K562 (cell line): Measurements from ENCODE around the gene TNP1.

ENCODE experiments used
- ETV6 ChIP-seq, 3 experiments: fragments of 150-350 bp in 1 of 3; sonication (generic) in 1 of 3; formaldehyde crosslinking in 1 of 3; IDR thresholded peaks; 2 replicates each; pipeline versions ENCODE4 v1.6.1 to v1.8.0; 2014 to 2022; ENCODE audit warnings: borderline replicate concordance in 2 of 3, low read depth in 2 of 3, antibody characterized with exemption in 1 of 3, low read length in 1 of 3, mild to moderate bottlenecking in 1 of 3, missing genetic modification reagents in 1 of 3
- IRF2 ChIP-seq: sonication (generic); formaldehyde crosslinking; IDR thresholded peaks from 2 replicates; pipeline ENCODE4 v1.8.1; 2022; ENCODE audit warnings: mild to moderate bottlenecking, missing genetic modification reagents
- TAF1 ChIP-seq: IDR thresholded peaks from 2 replicates; pipeline ENCODE4 v1.6.1; 2011; ENCODE audit warnings: mild to moderate bottlenecking, low read length, moderate library complexity; ENCODE audit not compliant: insufficient read depth, control insufficient read depth, severe bottlenecking; ENCODE audit errors: extremely low read depth
- TEAD2 ChIP-seq: fragments of 450-650 bp; IDR thresholded peaks from 2 replicates; pipeline ENCODE4 v1.6.1; 2016; ENCODE audit warnings: missing genetic modification characterization, control low read depth, missing compliant biosample characterization
- TF ChIP-seq, protein P1 (sequence below), 2 experiments: fragments of 450-650 bp; IDR thresholded peaks; 2 replicates each; pipeline ENCODE4 v1.6.1; 2016
- TF ChIP-seq, protein P2 (sequence below): sonication (generic); formaldehyde crosslinking; IDR thresholded peaks from 2 replicates; pipeline ENCODE4 v1.8.0; 2023; ENCODE audit warnings: mild to moderate bottlenecking, missing genetic modification reagents
- TF ChIP-seq, protein P3 (sequence below): sonication (generic); formaldehyde crosslinking; IDR thresholded peaks from 2 replicates; pipeline ENCODE4 v1.8.1; 2023; ENCODE audit warnings: mild to moderate bottlenecking, missing genetic modification reagents

DNA sequence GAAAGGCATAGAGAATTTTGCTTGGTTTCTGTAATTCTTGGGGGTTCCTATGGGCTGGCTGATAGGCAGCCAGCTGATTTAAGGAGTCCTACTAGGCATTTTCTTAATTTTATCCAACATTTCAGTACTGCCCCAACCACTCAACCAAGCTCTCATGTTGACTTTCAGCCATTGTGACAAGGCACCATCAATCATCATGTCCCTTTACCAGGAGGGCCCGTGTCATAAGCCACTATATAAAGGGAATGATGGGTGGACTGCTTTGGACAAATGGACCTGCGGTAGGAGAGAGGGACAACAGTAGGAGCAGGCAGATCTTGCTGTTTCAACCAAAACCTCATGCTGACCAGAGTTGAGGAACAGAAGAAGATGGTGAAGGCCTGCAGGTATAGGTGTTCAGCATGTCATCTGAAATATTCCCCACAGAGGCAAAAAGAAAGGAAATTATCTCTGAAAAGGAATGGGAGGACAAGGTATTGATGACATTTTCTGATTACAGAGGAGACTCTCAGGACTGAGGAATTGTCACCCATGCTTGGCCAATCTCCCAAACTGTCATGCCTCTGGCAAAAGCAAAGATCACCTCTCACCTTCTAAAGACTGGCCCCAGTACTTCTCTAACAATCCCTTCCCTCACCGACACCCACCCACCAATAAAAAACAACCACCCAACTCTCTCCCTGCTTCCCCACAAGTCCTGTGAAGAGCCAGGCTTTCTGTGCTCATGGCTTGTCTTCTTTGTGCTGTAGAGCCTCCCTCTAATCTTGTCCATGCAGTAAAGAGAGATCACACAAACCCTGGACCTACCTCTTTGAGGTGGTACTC lies 10.9 kb upstream of the TNP1 start:
- TF ChIP-seq ETV6 (IDR thresholded peaks at IDR 0.05; ENCODE audit: borderline replicate concordance in 1 of 2, low read depth in 2 of 2, low read length in 1 of 2) (no peak), ETV6 (CRISPR knock-in tag; IDR thresholded peaks at IDR 0.05; ENCODE audit: borderline replicate concordance) (no peak), TEAD2 (tag) (no peak), TAF1 (no peak), IRF2 (CRISPR knock-in tag) (no peak)
- TF ChIP-seq, protein P1, sequence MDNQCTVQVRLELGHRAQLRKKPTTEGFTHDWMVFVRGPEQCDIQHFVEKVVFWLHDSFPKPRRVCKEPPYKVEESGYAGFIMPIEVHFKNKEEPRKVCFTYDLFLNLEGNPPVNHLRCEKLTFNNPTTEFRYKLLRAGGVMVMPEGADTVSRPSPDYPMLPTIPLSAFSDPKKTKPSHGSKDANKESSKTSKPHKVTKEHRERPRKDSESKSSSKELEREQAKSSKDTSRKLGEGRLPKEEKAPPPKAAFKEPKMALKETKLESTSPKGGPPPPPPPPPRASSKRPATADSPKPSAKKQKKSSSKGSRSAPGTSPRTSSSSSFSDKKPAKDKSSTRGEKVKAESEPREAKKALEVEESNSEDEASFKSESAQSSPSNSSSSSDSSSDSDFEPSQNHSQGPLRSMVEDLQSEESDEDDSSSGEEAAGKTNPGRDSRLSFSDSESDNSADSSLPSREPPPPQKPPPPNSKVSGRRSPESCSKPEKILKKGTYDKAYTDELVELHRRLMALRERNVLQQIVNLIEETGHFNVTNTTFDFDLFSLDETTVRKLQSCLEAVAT (IDR thresholded peaks at IDR 0.05), result no peak
- TF ChIP-seq, protein P2, sequence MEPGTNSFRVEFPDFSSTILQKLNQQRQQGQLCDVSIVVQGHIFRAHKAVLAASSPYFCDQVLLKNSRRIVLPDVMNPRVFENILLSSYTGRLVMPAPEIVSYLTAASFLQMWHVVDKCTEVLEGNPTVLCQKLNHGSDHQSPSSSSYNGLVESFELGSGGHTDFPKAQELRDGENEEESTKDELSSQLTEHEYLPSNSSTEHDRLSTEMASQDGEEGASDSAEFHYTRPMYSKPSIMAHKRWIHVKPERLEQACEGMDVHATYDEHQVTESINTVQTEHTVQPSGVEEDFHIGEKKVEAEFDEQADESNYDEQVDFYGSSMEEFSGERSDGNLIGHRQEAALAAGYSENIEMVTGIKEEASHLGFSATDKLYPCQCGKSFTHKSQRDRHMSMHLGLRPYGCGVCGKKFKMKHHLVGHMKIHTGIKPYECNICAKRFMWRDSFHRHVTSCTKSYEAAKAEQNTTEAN, result no peak
- TF ChIP-seq, protein P3, sequence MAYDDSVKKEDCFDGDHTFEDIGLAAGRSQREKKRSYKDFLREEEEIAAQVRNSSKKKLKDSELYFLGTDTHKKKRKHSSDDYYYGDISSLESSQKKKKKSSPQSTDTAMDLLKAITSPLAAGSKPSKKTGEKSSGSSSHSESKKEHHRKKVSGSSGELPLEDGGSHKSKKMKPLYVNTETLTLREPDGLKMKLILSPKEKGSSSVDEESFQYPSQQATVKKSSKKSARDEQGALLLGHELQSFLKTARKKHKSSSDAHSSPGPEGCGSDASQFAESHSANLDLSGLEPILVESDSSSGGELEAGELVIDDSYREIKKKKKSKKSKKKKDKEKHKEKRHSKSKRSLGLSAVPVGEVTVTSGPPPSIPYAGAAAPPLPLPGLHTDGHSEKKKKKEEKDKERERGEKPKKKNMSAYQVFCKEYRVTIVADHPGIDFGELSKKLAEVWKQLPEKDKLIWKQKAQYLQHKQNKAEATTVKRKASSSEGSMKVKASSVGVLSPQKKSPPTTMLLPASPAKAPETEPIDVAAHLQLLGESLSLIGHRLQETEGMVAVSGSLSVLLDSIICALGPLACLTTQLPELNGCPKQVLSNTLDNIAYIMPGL (CRISPR knock-in tag), result no peak
